Esophagus squamous epithelium (tissue), 5 donors: ENCODE results near the gene INPP4B. TPM values are rescaled to one million over a fixed set of nuclear protein-coding genes. Genes with fewer than 3 reads are reported as not detected.

ENCODE experiments used
- DNase-seq: peaks from one replicate; lab custom pipeline; 2025; lab: John Stamatoyannopoulos, UW
- H3K27ac ChIP-seq, 4 donors: fragments of 200-600 bp; sonication (generic); one replicate each; pipeline ENCODE4 v1.5.1; 2016 to 2019; ENCODE audit warnings: mild to moderate bottlenecking in 1 of 4
- H3K27me3 ChIP-seq, 4 donors: fragments of 200-600 bp; sonication (generic); 1 replicate in 3 of 4; 2 replicates in 1 of 4; pipeline versions ENCODE4 v1.5.1 to v1.6.0; 2017 to 2021; ENCODE audit warnings: antibody characterized with exemption in 1 of 4
- H3K36me3 ChIP-seq, 3 donors: fragments of 200-600 bp; sonication (generic); one replicate each; pipeline ENCODE4 v1.5.1; 2016 to 2019
- H3K4me1 ChIP-seq, 3 donors: fragments of 200-600 bp; sonication (generic); one replicate each; pipeline ENCODE4 v1.5.1; 2017 to 2019
- H3K4me3 ChIP-seq, 4 donors: fragments of 200-600 bp; sonication (generic); 1 replicate in 3 of 4; 2 replicates in 1 of 4; pipeline ENCODE4 v1.5.1; 2016 to 2019; ENCODE audit warnings: mild to moderate bottlenecking in 2 of 4, moderate library complexity in 1 of 4
- H3K9me3 ChIP-seq, 3 donors: fragments of 200-600 bp; sonication (generic); one replicate each; pipeline ENCODE4 v1.5.1; 2016 to 2019
- POLR2A ChIP-seq, 4 donors: fragments of 450-650 bp; IDR thresholded peaks; one replicate each; pipeline ENCODE4 v1.6.1; 2017; ENCODE audit warnings: antibody characterized with exemption in 4 of 4, mild to moderate bottlenecking in 4 of 4, moderate library complexity in 3 of 4
- WGBS, 2 donors: methylation state at CpG; one replicate each; pipeline ENCODE4 v1.1.5; 2018; 5-methylcytosine and 5-hydroxymethylcytosine counted together
- intact Hi-C: fragments of 100-400 bp; cut with DNase I; formaldehyde crosslinking; loops from one replicate; pipeline ENCODE4 v1.15.0; 2022
- total RNA-seq, 4 donors: library from RNA; depleted of rRNA; stranded (reverse); fragments of >200 nt; gene quantifications; one replicate each; pipeline ENCODE4 v1.1.0, GENCODE V29; 2016
- TF ChIP-seq, protein P1 (sequence below), 6 experiments: fragments of 450-650 bp in 4 of 6; fragments of 200-600 bp in 2 of 6; sonication (generic) in 2 of 6; IDR thresholded peaks; one replicate each; pipeline ENCODE4 v1.5.1; 2016 to 2019; ENCODE audit warnings: antibody characterized with exemption in 6 of 6, mild to moderate bottlenecking in 4 of 6, moderate library complexity in 4 of 6
- donor health status: DM: yes; HTN: yes; CAD: no.

The INPP4B gene
- total RNA-seq, 4 donors from 2014 or later, result 14.3 to 49.7 (median 21.3) TPM

DNA sequence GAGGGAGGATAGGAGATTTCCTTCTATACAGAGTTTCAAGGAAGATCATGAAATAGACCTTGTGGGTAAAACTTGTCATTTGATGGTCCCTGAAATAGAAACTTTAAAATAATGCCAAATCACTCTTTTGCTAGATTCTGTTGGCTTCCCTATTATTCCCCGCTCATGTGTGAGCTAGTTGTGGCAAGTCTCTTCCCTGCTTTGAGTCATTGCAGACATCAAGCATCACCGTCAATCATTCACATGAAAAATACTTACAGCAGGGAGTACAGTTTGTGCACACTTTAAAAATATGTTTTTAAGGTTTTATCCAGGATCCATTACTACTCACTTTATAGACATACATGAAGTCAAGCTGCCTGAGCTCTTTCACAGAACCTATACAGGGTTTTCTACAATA is 35.2 kb upstream of the INPP4B start:
- no peak overlapping the region for H3K27ac ChIP-seq
- H3K27me3 ChIP-seq, result no peaks in the 10 kb centered on the region
- no peak for DNase-seq
- WGBS, 2 donors, result 37 to 60% methylated on average over 2 of the region's 2 CpGs
- intact Hi-C loops, result no loop called here
- no peaks in the 10 kb centered on the region for H3K9me3 ChIP-seq
- TF ChIP-seq, protein P1, sequence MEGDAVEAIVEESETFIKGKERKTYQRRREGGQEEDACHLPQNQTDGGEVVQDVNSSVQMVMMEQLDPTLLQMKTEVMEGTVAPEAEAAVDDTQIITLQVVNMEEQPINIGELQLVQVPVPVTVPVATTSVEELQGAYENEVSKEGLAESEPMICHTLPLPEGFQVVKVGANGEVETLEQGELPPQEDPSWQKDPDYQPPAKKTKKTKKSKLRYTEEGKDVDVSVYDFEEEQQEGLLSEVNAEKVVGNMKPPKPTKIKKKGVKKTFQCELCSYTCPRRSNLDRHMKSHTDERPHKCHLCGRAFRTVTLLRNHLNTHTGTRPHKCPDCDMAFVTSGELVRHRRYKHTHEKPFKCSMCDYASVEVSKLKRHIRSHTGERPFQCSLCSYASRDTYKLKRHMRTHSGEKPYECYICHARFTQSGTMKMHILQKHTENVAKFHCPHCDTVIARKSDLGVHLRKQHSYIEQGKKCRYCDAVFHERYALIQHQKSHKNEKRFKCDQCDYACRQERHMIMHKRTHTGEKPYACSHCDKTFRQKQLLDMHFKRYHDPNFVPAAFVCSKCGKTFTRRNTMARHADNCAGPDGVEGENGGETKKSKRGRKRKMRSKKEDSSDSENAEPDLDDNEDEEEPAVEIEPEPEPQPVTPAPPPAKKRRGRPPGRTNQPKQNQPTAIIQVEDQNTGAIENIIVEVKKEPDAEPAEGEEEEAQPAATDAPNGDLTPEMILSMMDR (IDR thresholded peaks at IDR 0.05), result no peak
- no peak for TF ChIP-seq POLR2A (IDR thresholded peaks at IDR 0.05)
- no peaks in the 10 kb centered on the region for H3K4me1 ChIP-seq
- H3K4me3 ChIP-seq, result no peak overlapping the region
- H3K36me3 ChIP-seq, result no peaks in the 10 kb centered on the region

DNA sequence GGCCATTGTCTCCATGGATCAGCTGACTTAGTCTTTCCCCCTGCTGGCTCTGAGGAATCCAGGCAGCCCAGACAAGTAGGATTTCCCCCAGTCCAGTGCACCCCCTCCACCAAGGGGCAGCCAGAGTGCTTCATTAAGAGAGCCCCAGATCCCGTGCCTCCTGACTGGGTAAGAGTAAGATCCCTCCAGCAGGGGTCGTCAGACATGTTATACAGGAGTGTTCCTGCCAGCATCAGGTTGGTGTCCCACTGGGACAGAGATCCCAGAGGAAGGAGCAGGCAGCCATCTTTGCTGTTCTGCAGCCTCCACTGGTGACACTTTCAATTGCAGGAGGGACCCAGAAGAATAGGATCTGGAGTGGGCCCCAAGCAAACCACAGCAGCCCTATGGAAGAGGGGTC is 29.0 kb upstream of the INPP4B start:
- Histone ChIP-seq H3K27ac (no peak overlapping the region), H3K4me3 (no peak overlapping the region), H3K36me3 (no peaks in the 10 kb centered on the region), H3K4me1 (no peaks in the 10 kb centered on the region), H3K27me3 (no peaks in the 10 kb centered on the region), H3K9me3 (no peaks in the 10 kb centered on the region)
- intact Hi-C loops, result no loop called here
- TF ChIP-seq, protein P1 (IDR thresholded peaks at IDR 0.05), result no peak
- TF ChIP-seq POLR2A (IDR thresholded peaks at IDR 0.05), result no peak
- no peak for DNase-seq
- no CpG with 5 or more reads among the region's 2 CpGs for WGBS, 2 donors

DNA sequence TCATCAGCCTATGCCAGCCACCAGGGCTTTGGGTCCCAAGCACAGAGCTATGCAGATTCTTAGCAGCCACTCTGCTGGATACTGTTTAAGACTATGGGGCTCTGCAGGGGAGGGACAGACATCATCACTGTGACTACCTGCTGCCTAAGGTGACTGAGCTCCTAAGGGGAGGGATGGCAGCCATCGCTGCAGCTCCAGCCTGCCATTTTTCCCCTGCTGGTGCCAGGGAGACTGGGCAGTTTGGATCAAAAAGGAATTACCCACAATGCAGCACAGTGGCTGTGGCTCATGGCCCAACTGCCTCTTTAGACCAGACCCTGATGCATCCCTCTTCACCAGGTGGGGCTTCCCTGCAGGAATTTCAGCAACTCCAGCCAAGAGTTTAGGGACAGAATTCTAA is 28.6 kb upstream of the INPP4B start:
- DNase-seq, result no peak
- WGBS, 2 donors, result 83% methylated on average over 1 of the region's 1 CpG; no CpG with 5 or more reads in 1 of the 2 donors
- intact Hi-C loops, result no loop called here
- Histone ChIP-seq H3K9me3 (no peaks in the 10 kb centered on the region), H3K36me3 (no peaks in the 10 kb centered on the region), H3K27ac (no peak overlapping the region), H3K27me3 (no peaks in the 10 kb centered on the region), H3K4me1 (no peaks in the 10 kb centered on the region), H3K4me3 (no peak overlapping the region)
- no peak for TF ChIP-seq POLR2A (IDR thresholded peaks at IDR 0.05)
- TF ChIP-seq, protein P1 (IDR thresholded peaks at IDR 0.05), result no peak

DNA sequence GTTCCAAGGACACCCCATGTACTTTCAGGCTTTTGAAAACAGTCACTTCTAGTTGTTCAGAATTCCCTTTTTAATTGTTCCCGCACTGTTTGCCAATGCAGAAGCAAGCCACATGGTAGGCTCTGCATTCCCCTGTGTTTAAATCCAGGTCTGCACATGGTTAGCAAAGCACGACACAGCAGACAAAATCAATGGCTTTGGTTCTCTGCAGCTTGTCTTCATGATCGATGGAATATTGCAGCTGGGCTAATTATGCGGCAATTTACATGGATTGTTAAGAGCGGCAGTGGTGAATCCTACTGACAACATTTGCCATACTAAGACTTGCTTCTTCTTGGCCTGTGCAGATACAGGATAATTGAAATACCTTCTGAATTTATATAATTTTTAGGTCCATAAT is 20.6 kb upstream of the INPP4B start:
- WGBS, 2 donors, result 86 to 89% methylated on average over 5 of the region's 5 CpGs
- intact Hi-C loops, result no loop called here
- Histone ChIP-seq H3K27me3 (no peaks in the 10 kb centered on the region), H3K9me3 (no peaks in the 10 kb centered on the region), H3K36me3 (no peaks in the 10 kb centered on the region), H3K27ac (no peak overlapping the region), H3K4me3 (no peak overlapping the region), H3K4me1 (no peaks in the 10 kb centered on the region)
- no peak for DNase-seq
- no peak for TF ChIP-seq POLR2A (IDR thresholded peaks at IDR 0.05)

DNA sequence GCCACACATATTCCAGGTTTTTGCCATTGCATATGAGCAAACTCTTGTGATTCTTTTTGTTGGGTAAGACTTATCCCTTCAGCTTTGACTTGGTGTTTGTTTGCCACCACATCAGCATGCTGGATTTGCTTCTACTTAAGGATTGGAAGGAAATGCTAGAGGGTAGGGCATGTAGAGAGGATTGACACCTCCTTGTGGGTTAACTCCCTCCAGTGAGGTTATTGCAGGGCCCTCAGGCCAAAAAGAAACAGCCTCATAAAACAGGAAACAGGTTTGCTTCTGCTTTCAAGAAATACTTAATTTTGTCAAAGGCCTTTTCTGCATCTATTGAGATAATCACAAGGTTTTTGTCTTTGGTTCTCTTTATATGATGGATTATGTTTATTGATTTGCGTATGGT is 15.2 kb upstream of the INPP4B start:
- 89 to 92% methylated on average over 1 of the region's 1 CpG for WGBS, 2 donors
- no peaks in the 10 kb centered on the region for H3K27me3 ChIP-seq

More for the DNA sequence above, 15.2 kb upstream of the INPP4B start:
- no peaks in the 10 kb centered on the region for H3K9me3 ChIP-seq
- TF ChIP-seq POLR2A (IDR thresholded peaks at IDR 0.05), result no peak
- TF ChIP-seq, protein P1 (IDR thresholded peaks at IDR 0.05), result no peak
- H3K27ac ChIP-seq, result no peak overlapping the region
- H3K4me1 ChIP-seq, result no peaks in the 10 kb centered on the region
- intact Hi-C loops, result no loop called here
- no peak overlapping the region for H3K4me3 ChIP-seq
- DNase-seq, result no peak
- no peaks in the 10 kb centered on the region for H3K36me3 ChIP-seq
